UCSD-AML1 (cell line): ENCODE measurements around the gene UNC13A.
A peak's percentile ranks its signal among the peaks of the same experiment; 100 is the strongest.
"Not testable (repeated sequence)": the region's sequence is repeated elsewhere in the genome, so short reads cannot be mapped to it uniquely, and the experiment has no call there.

Experiments used
- DNase-seq: peaks from one replicate; lab custom pipeline; 2025; ENCODE audit not compliant: unreplicated experiment; lab: John Stamatoyannopoulos, UW

UNC13A gene

GRCh38 chr19:17606590-17607185 is 81.5 kb downstream of the UNC13A start:
- DNase-seq, result no peak

DNA sequence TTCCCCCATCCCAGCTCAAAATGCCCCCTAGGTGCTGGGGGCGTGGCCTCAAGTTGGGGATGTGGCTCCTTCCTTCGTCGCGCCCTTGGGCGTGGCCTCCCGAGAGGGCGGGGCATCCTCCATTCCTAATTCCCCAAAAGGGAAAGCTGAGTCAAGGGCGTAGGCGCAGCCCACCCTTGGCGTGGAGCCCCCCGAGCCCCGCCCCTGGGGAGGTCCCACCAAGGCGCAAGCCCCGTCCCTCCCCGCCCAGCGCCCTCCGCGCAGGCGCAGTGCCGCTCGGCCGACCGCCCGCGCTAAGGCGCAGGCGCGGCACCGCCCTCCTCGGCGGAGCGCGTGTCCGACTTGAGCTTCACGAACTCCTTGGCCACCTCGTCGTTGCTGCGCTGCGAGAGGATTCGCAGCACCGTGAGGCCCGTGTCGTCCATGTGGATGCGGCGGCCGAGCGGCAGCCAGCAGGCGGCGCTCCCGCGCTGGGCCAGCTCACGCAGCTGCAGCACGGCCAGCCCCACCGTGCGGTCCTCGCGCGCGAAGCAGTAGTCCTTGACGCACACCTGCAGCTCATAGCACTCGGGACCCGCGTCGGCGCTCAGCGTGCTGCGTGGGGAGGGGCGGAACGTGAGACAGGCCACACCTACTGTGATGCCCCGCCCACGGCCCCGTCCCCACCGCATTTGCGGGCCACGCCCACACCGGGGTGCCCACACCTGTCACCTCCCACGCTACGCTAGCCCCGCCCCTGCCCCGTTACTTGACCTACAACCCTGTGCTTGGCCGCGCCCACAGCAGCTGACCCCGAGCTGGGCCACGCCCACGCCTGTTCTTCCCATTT is 82.2 kb downstream of the UNC13A start:
- peak; percentile 96 for DNase-seq

GRCh38 chr19:17605117-17605516 is 83.0 kb downstream of the UNC13A start:
- DNase-seq, result no peak

- DNase-seq, result no peak
Observed at GRCh38 chr19:17604372-17605025, 83.7 kb downstream of the UNC13A start.

GRCh38 chr19:17602872-17603510 is 85.2 kb downstream of the UNC13A start:
- no peak for DNase-seq

DNA sequence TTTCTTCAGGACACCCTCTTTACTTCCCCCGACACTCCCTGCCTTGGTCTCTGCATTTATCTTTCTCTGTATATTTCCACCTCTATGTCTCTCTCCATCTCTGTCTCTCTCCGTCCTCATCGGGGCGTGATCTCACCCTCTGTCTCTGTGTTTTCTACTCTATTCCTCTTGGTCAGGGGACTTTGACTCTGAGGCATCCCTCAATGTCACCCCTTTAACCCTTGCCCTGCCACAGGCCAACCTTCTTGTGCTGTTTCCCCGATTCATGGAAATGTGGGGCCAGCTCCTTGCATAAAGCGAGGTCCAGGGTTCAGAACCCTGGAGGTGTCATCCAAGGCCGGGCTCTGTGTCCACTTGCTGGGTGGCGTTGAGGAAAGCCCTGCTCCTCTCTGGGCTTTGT is 85.9 kb downstream of the UNC13A start:
- no peak for DNase-seq

- DNase-seq, result no peak
Observed at GRCh38 chr19:17601683-17602082, 86.5 kb downstream of the UNC13A start.

GRCh38 chr19:17599780-17600179 is 88.4 kb downstream of the UNC13A start:
- no peak for DNase-seq

- DNase-seq, result no peak
Observed at GRCh38 chr19:17598953-17599352, 89.2 kb downstream of the UNC13A start.

DNA sequence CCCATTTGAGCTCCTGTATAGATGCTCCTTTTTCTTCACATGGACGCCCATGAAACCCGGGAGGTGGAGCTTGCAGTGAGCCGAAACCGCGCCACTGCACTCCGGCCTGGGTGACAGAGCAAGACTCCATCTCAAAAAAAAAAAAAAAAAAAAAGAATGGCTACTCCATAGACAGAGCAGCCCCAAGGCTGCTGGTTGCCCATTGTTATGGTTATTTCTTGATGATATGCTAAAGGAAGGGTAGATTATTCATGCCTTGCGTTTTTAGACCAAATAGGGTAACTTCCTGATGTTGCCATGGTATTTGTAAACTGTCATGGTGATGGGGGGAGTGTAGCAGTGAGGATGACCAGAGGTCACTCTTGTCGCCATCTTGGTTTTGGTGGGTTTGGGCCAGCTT is 90.1 kb downstream of the UNC13A start:
- DNase-seq, result not testable (repeated sequence)

DNA sequence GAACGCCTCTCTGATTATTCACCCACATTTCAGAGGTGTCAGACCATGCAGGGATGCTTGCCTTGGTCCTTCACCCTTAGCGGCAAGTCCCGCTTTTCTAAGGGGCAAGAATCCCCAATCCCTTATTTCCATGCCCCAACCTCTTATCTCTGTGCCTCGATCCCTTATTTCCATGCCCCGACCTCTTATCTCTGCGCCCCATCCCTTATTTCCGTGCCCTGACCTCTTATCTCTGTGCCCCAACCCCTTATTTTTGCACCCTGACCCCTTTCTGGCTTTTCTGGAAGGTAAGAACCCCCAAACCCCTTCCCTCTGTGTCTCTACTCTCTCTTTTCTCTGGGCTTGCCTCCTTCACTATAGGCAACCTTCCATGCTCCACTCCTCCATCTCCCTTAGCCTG is 93.9 kb downstream of the UNC13A start:
- not testable (repeated sequence) for DNase-seq

GRCh38 chr19:17590866-17591265 is 97.3 kb downstream of the UNC13A start:
- no peak for DNase-seq

- DNase-seq, result not testable (repeated sequence)
Observed at GRCh38 chr19:17585395-17585794, 102.8 kb downstream of the UNC13A start.

- DNase-seq, result no peak
Observed at GRCh38 chr19:17584132-17584531, 104.0 kb downstream of the UNC13A start.

- DNase-seq, result no peak
Observed at GRCh38 chr19:17582613-17583012, 105.5 kb downstream of the UNC13A start.

GRCh38 chr19:17581211-17581874 is 106.8 kb downstream of the UNC13A start:
- no peak for DNase-seq

DNA sequence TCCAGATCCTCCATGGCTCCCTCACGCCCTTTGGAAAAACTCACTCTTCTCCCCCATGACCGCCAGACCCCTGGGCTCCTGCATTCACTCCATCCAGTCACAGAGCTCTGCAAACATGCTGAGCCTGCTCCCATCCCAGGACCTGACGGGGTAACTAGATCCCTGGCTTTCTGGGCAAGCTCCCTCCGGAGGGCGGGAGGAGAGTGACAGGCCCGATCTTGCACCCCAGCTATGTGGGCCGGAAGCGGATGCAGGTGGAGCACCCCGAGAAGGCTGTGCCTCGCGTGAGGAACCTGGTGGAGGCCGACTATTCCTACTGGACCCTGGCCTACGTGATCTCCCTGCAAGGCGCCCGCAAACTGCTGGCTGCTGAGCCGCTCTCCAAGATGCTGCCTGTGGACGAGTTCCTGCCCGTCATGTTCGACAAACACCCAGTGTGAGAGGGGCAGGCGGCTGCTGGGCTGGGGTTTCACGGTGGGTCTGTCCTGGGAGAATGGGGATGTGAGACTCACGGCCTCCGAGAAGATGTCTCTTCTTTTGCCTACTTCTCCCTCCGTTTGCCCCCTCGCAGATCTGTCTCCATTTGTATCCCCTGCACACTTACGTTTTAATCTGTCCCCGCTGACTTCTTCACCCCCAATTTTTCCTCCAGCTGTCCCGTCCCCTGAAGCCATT is 107.5 kb downstream of the UNC13A start:
- no peak for DNase-seq

- DNase-seq, result peak; percentile 46
Observed at GRCh38 chr19:17579661-17580244, 108.4 kb downstream of the UNC13A start.

GRCh38 chr19:17577457-17578097 is 110.6 kb downstream of the UNC13A start:
- no peak for DNase-seq
